Activated T-cell treated with anti-CD3 and anti-CD28 coated beads, Interleukin-2, amount 50 U/mL, for 72 hours (primary cell): Measurements from ENCODE around the gene GINM1. TPM values are rescaled to one million over a fixed set of nuclear protein-coding genes. Genes with fewer than 3 reads are reported as not detected.

Experiments
- ATAC-seq, 2 donors: fragments of 150-1000 bp; cut with Tn5 transposase; replicated peaks in 1 of 2; 2 replicates each; pipeline ENCODE4 v1.10.0; 2021; ENCODE audit warnings: moderate library complexity in 2 of 2, mild to moderate bottlenecking in 1 of 2
- DNase-seq, 2 donors: peaks; one replicate each; pipeline ENCODE4 v3.0.0; 2021 to 2022; ENCODE audit warnings: mixed read lengths in 1 of 2
- H3K27ac Mint-ChIP-seq: one replicate; pipeline ENCODE4 v1.8.0; 2022; ENCODE audit warnings: mild to moderate bottlenecking, moderate library complexity, mixed read lengths
- H3K27me3 Mint-ChIP-seq: one replicate; pipeline ENCODE4 v1.8.0; 2022; ENCODE audit warnings: low read depth, mixed read lengths
- H3K36me3 Mint-ChIP-seq, 2 donors: one replicate each; pipeline ENCODE4 v1.8.0; 2022; ENCODE audit warnings: mixed read lengths in 2 of 2, mild to moderate bottlenecking in 1 of 2; ENCODE audit not compliant: insufficient read depth in 2 of 2
- H3K4me1 Mint-ChIP-seq: one replicate; pipeline ENCODE4 v1.8.0; 2022; ENCODE audit warnings: low read depth, mixed read lengths
- H3K4me3 Mint-ChIP-seq, 2 donors: one replicate each; pipeline ENCODE4 v1.8.0; 2022; ENCODE audit warnings: mild to moderate bottlenecking in 2 of 2, mixed read lengths in 2 of 2, moderate library complexity in 2 of 2
- H3K9me3 Mint-ChIP-seq, 2 donors: one replicate each; pipeline ENCODE4 v1.8.0; 2022; ENCODE audit warnings: mixed read lengths in 2 of 2
- total RNA-seq, 2 donors: library from RNA; stranded (reverse); gene quantifications; one replicate each; pipeline ENCODE4 v1.2.3, GENCODE V29; 2022

The GINM1 gene
- total RNA-seq, 2 donors from 2014 or later = 15.3 to 23.3 TPM

DNA sequence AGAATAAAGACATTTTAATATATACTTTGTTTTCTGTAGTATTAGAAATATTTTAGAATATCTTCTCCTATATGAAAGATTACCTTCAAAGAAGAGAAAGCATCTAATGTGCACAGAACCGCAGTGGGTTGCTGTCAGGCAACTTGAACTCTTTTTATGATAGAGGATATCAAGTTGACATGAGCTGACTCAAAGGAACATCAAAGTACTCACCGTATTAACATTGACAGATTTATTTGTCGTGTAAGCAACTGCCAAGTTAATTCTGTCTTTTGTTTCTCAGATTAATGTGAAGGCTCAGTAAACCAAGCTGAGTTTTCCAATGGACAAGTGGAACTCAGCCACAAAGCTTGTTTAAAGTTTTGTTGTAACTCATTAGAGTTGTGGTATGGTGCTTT, 2.2 kb upstream of the GINM1 start:
- Mint-ChIP-seq H3K27ac (no peak overlapping the region), H3K9me3 (no peaks in the 10 kb centered on the region), H3K36me3 (no peaks in the 10 kb centered on the region), H3K27me3 (no peaks in the 10 kb centered on the region), H3K4me1 (peaks cover 22% of the 10 kb centered on the region), H3K4me3 (no peak overlapping the region)
- DNase-seq = no peak
- ATAC-seq = no peak

DNA sequence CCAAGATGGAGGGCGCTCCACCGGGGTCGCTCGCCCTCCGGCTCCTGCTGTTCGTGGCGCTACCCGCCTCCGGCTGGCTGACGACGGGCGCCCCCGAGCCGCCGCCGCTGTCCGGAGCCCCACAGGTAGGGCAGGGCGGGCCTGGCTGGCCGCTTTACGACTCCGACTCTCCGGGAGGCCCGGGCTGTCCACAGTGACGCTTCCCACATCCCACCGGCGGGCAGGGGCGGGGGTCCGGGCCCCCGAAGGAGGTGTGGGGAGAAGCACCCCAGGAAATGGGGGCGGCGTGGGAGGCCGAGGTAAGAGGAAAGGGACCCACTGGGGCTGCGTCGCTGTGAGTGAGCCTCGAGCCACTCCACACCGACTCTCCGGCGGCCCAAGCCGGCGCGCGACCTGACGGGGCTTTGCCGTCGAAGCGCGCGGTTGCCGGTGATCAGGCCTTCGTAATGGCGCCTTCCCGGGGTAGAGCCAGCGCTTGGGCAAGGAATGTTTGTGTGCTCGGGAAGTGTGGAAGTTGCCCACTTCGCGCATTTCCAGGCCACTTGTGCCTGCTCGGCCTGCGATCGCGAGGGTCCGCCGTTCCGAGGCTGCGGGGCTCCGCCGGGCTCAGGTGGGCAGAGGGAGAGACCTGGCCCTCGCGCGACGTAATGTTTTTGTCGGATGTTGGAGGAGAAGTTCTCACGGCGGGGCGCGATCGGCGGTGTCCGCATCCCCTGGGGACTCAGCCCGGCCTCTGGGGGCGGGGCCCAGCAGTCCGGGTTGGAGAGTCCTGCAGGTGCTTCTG, 427 bp downstream of the GINM1 start:
- H3K27ac Mint-ChIP-seq = peak overlapping the region; percentile 54
- H3K27me3 Mint-ChIP-seq = no peaks in the 10 kb centered on the region
- ATAC-seq = peak; percentile 28 to 38
- H3K4me3 Mint-ChIP-seq = peak overlapping the region; percentile 94 to 98
- H3K36me3 Mint-ChIP-seq = no peaks in the 10 kb centered on the region
- no peaks in the 10 kb centered on the region for H3K9me3 Mint-ChIP-seq
- peaks cover 22% of the 10 kb centered on the region for H3K4me1 Mint-ChIP-seq
- peak; percentile 60 to 62 for DNase-seq

DNA sequence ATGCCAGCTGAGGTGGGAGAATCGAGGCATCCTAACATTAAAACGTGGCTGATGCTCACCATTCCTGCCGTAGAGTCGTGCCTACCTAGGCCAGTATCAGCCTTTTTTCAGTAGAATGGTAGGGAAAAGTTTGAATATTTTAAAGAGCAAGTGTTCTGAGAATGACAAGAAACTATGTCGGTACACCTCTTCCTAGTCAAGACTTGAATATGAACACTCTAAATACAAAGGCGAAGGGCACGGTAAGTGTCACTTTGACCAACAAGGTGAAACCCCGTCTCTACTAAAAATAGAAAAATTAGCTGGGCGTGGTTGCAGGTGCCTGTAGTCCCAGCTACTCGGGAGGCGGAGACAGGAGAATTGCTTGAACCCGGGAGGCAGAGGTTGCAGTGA, 1.0 kb downstream of the GINM1 start:
- H3K9me3 Mint-ChIP-seq = no peaks in the 10 kb centered on the region
- H3K27ac Mint-ChIP-seq = no peak overlapping the region
- DNase-seq = no peak
- H3K4me1 Mint-ChIP-seq = peaks cover 22% of the 10 kb centered on the region
- H3K36me3 Mint-ChIP-seq = no peaks in the 10 kb centered on the region
- no peak for ATAC-seq
- no peaks in the 10 kb centered on the region for H3K27me3 Mint-ChIP-seq
- H3K4me3 Mint-ChIP-seq = peak overlapping the region; percentile 94 to 98

DNA sequence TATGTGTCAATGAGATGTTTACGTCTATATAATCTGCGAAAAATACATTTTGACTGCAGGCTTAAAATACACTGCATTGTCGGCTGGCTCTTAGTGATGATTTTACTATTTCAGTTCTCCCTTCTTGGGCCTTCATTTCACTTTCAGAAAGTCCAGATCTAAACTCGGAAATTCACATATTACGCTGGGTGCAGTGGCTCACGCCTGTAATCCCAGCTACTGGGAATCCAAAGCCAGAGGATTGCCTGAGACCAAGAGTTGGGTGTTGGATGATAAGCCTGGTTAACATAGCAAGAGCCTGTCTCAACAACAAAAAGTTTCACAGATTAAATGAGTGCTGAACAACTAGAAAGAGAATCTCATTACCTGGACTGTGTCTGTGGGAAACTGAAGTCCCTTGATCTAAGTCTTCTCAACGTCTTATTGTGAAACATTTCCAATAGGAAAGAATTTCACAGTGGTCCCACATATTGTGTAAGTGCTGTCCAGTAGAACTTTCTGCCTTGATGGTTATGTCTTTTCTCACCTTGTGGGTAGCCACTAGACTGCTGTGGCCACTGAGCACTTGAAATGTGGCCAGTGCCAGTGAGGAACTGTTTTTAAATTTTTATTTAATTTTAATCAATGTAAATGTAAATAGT, 1.9 kb downstream of the GINM1 start:
- ATAC-seq = no peak
- Mint-ChIP-seq H3K27ac (no peak overlapping the region), H3K9me3 (no peaks in the 10 kb centered on the region), H3K4me1 (peaks cover 22% of the 10 kb centered on the region), H3K27me3 (no peaks in the 10 kb centered on the region), H3K4me3 (peak overlapping the region; percentile 27 to 98), H3K36me3 (no peaks in the 10 kb centered on the region)
- DNase-seq = no peak

DNA sequence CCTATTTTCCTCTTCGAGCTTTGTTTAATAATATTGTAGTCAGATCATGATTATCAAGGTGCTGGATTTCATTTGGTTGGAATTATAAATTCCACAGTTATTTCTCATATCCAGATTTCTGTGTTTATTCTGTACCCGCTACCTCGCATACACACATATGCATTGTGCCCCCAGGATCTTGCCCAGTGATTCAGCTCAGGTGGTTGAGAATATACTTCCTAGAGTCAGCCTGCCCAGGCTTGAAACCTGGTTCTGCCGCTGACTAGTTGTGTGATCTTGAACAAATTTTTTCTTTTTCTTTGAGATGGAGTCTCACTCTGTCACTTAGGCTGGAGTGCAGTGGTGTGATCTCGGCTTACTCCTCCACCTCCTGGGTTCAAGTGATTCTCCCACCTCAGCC, 14.7 kb downstream of the GINM1 start:
- DNase-seq = no peak
- no peak overlapping the region for H3K4me3 Mint-ChIP-seq
- H3K27ac Mint-ChIP-seq = no peak overlapping the region
- H3K36me3 Mint-ChIP-seq = peaks cover 0 to 11% of the 10 kb centered on the region in 2 donors
- H3K27me3 Mint-ChIP-seq = no peaks in the 10 kb centered on the region
- H3K4me1 Mint-ChIP-seq = no peaks in the 10 kb centered on the region
- no peak for ATAC-seq
- no peaks in the 10 kb centered on the region for H3K9me3 Mint-ChIP-seq

DNA sequence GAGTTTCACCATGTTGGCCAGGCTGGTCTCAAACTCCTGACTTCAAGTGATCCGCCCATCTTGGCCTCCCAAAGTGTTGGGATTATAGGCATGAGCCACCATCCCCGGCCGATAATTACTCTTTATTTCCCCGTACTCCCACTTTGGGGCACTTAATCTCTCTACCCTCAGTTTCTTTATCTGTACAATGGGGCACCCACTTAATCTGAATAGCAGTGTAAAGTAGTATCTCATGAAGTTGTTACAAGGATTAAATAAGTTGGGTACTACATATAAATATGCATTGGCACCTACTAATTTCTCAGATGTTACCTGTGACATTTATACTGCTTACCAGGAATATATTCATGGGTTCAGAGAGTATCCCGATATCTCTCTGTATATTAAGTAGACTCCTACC, 15.2 kb downstream of the GINM1 start:
- no peaks in the 10 kb centered on the region for H3K9me3 Mint-ChIP-seq
- DNase-seq (no peak), ATAC-seq (no peak)
- no peak overlapping the region for H3K27ac Mint-ChIP-seq
- H3K4me1 Mint-ChIP-seq = no peaks in the 10 kb centered on the region
- H3K4me3 Mint-ChIP-seq = no peak overlapping the region
- no peaks in the 10 kb centered on the region for H3K27me3 Mint-ChIP-seq
- peaks cover 0 to 13% of the 10 kb centered on the region in 2 donors for H3K36me3 Mint-ChIP-seq

DNA sequence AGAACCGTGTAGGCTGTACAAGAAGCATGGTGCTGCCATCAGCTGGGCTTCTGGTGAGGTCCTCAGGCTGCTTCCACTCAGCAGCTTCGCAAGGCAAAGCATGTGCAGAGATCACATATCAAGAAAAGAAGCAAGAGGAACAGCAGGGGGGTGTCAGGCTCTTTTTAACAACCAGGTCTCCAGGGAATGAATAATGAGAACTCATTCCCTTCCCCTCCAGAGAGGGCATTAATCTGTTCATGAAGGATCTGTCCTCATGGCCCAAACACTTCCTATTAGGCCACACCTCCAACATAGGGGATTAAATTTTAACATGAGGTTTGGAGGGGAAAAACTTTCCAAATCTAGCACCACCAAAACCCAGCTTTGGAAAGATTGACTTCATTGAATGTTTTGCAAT, 20.0 kb downstream of the GINM1 start:
- H3K27ac Mint-ChIP-seq = no peak overlapping the region

DNA sequence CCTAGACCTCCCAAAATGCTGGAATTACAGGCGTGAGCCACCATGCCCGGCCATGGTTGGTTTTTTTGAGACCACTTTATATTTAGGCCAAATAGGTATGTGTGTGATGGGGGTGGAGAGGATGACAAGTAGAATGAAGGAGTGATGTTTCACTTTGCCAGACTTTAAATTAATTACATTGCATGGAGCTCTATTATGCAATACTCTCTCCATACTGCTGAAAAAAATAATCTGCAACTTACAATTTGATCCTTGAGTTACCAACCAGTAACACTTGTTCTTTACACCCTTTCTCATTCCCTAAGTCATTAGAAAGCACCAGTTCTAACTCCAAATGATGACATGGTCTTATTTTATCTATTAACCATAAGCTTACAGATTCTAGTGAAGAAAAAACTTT, 26.8 kb downstream of the GINM1 start:
- no peak for ATAC-seq
- no peak for DNase-seq
- H3K27ac Mint-ChIP-seq = no peak overlapping the region
- no peaks in the 10 kb centered on the region for H3K9me3 Mint-ChIP-seq
- H3K4me1 Mint-ChIP-seq = no peaks in the 10 kb centered on the region
- H3K4me3 Mint-ChIP-seq = no peak overlapping the region
- peaks cover 2 to 7% of the 10 kb centered on the region in 2 donors for H3K36me3 Mint-ChIP-seq
- H3K27me3 Mint-ChIP-seq = no peaks in the 10 kb centered on the region

More for the DNA sequence above, 20.0 kb downstream of the GINM1 start:
- Mint-ChIP-seq H3K9me3 (no peaks in the 10 kb centered on the region), H3K27me3 (no peaks in the 10 kb centered on the region), H3K4me3 (no peak overlapping the region), H3K4me1 (no peaks in the 10 kb centered on the region), H3K36me3 (peaks cover 0 to 7% of the 10 kb centered on the region in 2 donors)
- DNase-seq = no peak
- ATAC-seq = no peak

DNA sequence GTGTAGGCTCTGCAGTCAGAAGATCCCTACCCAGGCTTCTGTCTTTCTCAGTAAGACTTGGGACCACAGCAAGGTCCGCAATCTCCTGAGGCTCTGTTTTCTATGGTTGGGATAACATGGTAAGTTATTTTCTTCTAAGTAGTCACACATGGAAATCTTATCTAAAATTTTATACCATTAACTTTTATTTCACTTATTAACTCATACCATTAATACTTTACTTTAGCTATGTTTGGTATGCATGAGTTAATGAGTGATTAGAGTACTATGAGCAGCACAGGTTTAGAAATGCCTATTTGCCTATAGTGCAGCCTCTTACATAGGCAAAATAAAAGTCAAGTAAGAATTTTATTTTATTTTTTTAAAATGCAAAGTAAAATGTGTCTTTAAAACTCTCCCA, 27.2 kb downstream of the GINM1 start:
- DNase-seq (no peak), ATAC-seq (no peak)
- Mint-ChIP-seq H3K36me3 (peaks cover 2 to 7% of the 10 kb centered on the region in 2 donors), H3K4me3 (no peak overlapping the region), H3K27ac (no peak overlapping the region), H3K27me3 (no peaks in the 10 kb centered on the region), H3K9me3 (no peaks in the 10 kb centered on the region), H3K4me1 (no peaks in the 10 kb centered on the region)

DNA sequence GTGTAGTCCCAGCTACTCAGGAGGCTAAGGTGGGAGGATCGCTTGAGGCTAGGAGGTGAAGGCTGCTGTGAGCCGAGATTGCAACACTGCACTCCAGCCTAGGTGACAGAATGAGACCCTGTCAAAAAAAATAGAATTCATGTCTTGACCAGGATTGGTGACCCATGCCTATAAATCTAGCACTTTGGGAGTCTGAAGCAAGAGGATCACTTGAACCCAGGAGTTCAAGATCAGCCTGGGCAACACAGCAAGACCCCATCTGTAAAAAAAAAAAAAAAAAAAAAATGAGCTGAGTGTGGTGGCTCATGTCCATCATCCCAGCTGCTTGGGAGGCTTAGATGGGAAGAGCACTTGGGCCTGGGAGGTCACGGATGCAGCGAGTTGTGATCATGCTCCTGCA, 34.3 kb downstream of the GINM1 start:
- H3K4me1 Mint-ChIP-seq = no peaks in the 10 kb centered on the region
- H3K27ac Mint-ChIP-seq = no peak overlapping the region
- H3K9me3 Mint-ChIP-seq = no peaks in the 10 kb centered on the region
- ATAC-seq (no peak), DNase-seq (no peak)
- no peaks in the 10 kb centered on the region for H3K27me3 Mint-ChIP-seq
- no peak overlapping the region for H3K4me3 Mint-ChIP-seq
- H3K36me3 Mint-ChIP-seq = peaks cover 0 to 12% of the 10 kb centered on the region in 2 donors

DNA sequence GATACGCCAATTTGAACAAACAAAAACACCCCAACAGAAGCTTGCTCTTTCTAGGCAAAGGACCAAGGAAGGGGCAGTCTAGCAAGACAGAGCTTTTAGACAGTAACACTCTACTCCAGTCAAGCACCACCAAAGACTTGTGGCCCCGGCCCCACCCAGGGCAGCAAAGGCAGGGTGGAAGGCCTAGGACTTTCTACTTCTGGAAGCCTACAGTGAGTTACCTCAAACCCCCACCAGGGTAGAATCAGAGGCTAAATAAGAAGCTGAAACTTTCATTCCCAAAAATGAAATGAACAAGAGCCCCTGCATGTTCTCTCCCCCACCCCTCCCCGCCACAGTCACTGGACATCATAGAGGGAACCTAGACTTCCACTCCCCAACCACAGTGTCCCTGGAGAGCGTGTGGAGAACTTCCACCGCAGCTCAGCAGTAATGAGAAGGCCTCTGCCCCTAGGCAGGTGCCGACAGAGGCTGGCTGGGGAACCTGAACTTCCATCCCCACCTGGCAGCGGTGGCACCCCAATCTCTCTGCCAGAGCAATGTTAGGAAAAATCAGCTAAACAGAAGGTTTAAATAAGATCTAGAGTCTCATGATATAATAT, 42.3 kb downstream of the GINM1 start:
- no peak for ATAC-seq
- no peaks in the 10 kb centered on the region for H3K27me3 Mint-ChIP-seq
- H3K4me1 Mint-ChIP-seq = peaks cover 15% of the 10 kb centered on the region
- no peaks in the 10 kb centered on the region for H3K9me3 Mint-ChIP-seq
- DNase-seq = no peak
- no peak overlapping the region for H3K4me3 Mint-ChIP-seq
- peaks cover 2 to 16% of the 10 kb centered on the region in 2 donors for H3K36me3 Mint-ChIP-seq
- no peak overlapping the region for H3K27ac Mint-ChIP-seq

DNA sequence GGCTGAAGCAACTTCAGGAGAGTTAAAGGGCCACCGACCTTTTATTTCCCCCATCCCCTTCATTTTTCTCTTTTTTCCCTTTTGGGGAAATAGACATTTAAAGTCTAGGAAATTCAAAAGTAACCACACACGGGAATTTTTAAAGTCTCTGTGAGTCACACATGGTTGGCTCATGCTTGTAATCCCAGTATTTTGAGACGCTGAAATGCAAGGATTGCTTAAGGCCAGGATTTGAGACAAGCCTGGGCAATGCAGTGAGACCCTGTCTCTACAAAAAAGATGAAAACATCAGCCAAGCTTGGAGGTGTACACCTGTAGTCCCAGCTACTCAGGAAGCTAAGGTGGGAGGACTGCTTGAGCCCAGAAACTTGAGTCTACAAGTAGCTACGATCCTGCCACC, 48.2 kb downstream of the GINM1 start:
- peaks cover 4 to 23% of the 10 kb centered on the region in 2 donors for H3K36me3 Mint-ChIP-seq
- no peak overlapping the region for H3K4me3 Mint-ChIP-seq
- no peaks in the 10 kb centered on the region for H3K4me1 Mint-ChIP-seq
- no peaks in the 10 kb centered on the region for H3K9me3 Mint-ChIP-seq
- H3K27ac Mint-ChIP-seq = peak overlapping the region; percentile 72
- DNase-seq = no peak
- no peaks in the 10 kb centered on the region for H3K27me3 Mint-ChIP-seq
- no peak for ATAC-seq

DNA sequence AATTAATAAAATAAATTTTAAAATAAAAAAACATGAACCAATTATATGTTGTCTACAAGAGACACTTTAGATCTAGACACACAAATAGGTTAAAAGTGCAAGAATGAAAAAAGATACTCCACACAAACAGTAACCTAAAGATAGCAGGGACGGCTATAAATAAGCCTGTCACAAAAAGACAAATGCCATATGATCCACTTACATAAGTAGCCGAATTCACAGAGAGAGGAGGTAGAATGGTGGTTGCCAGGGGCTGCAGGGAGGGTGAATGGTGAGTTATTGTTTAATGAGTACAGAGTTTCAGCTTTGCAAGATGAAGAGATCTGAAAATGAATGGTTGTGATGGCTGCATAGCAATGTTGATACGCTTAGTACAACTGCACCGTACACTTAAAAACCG, 49.6 kb downstream of the GINM1 start:
- Mint-ChIP-seq H3K4me1 (no peaks in the 10 kb centered on the region), H3K4me3 (no peak overlapping the region), H3K27ac (no peak overlapping the region), H3K27me3 (no peaks in the 10 kb centered on the region), H3K9me3 (no peaks in the 10 kb centered on the region), H3K36me3 (peaks cover 4 to 19% of the 10 kb centered on the region in 2 donors)
- ATAC-seq (no peak), DNase-seq (no peak)
